BJ (cell line): ENCODE measurements around the gene GPI. TPM values are rescaled to one million over a fixed set of nuclear protein-coding genes. Genes with fewer than 3 reads are reported as not detected.
A peak's percentile ranks its signal among the peaks of the same experiment; 100 is the strongest.

Experiments
- CTCF ChIA-PET: fragments of 350-600 bp; formaldehyde crosslinking; extraction: SDS; loops from one replicate; lab custom pipeline; 2021; ENCODE audit warnings: antibody characterized with exemption, inconsistent platforms; lab: Yijun Ruan, JAX
- POLR2A ChIA-PET: fragments of 300-600 bp; sonication (Branson Sonifier 250); formaldehyde crosslinking; extraction: SDS; loops from one replicate; lab custom pipeline; 2021; ENCODE audit warnings: antibody characterized with exemption; lab: Charles Lee
- DNase-seq: peaks from one replicate; pipeline ENCODE4 v3.0.0-alpha.2; 2011; ENCODE audit warnings: low read depth
- H3K27me3 ChIP-seq: 2 replicates; pipeline ENCODE4 v1.6.0; 2011; ENCODE audit warnings: low read length; ENCODE audit not compliant: control insufficient read depth, insufficient read depth
- H3K36me3 ChIP-seq: 2 replicates; pipeline ENCODE4 v1.5.1; 2011; ENCODE audit warnings: low read length; ENCODE audit not compliant: control insufficient read depth, insufficient read depth
- H3K4me3 ChIP-seq: 2 replicates; pipeline ENCODE4 v1.5.1; 2011; ENCODE audit warnings: low read depth, mild to moderate bottlenecking, control low read depth, low read length
- polyA minus RNA-seq: library from RNA; depleted of rRNA, polyadenylated mRNA; stranded (reverse); fragments of >200 nt; gene quantifications from 2 replicates; pipeline ENCODE4 v1.2.3, GENCODE V29; 2011; rRNA and poly(A)+ RNA removed
- polyA plus RNA-seq: library from polyadenylated mRNA; depleted of rRNA; stranded (reverse); fragments of >200 nt; gene quantifications from 2 replicates; pipeline ENCODE4 v1.2.3, GENCODE V29; 2011; rRNA removed
- TF ChIP-seq, protein P1 (sequence below): IDR thresholded peaks from 2 replicates; pipeline ENCODE4 v1.5.1; 2011; ENCODE audit warnings: low read depth, mild to moderate bottlenecking, control low read depth, inconsistent platforms, low read length, moderate library complexity; ENCODE audit not compliant: insufficient read depth

Gene GPI
- 159 and 262 TPM in 2 replicates for polyA plus RNA-seq
- polyA minus RNA-seq = 241 and 253 TPM in 2 replicates

DNA sequence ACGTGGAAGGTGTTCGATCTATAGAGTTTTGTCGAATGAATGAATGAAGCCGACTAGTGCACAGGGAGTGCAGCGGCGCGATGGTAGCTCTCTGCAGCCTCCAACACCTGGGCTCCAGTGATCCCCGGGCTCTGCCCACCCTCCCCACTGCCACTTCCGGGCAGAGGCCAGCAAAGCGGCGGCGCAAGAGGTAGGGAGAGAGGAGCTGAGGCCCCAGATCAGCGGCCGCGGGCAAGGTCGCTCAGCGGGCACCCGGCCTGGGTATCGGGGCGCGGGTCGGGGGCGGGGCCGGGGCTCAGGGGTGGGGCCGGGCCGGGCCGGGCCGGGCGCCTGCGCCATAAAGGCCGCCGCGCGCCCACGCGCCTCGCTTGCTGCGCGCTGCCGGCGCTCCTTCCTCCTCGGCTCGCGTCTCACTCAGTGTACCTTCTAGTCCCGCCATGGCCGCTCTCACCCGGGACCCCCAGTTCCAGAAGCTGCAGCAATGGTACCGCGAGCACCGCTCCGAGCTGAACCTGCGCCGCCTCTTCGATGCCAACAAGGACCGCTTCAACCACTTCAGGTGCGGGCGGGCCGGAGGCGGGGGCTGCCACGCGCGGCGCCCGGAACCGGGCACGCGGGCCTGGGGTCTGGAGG is at the start of gene GPI:
Gene GPI (plus strand): TSS at position 367 of the 633 bp plus-strand sequence. CDS start 71 bp downstream, at position 438.
- no peak for DNase-seq
- H3K27me3 ChIP-seq = no peaks in the 10 kb centered on the region
- POLR2A ChIA-PET = interaction anchor here (0.7 kb wide), 1 partner anchor 19 kb away, joined by 4 read pairs; no protein-coding TSS in a partner anchor
- peaks cover 21% of the 10 kb centered on the region for H3K36me3 ChIP-seq
- TF ChIP-seq, protein P1, sequence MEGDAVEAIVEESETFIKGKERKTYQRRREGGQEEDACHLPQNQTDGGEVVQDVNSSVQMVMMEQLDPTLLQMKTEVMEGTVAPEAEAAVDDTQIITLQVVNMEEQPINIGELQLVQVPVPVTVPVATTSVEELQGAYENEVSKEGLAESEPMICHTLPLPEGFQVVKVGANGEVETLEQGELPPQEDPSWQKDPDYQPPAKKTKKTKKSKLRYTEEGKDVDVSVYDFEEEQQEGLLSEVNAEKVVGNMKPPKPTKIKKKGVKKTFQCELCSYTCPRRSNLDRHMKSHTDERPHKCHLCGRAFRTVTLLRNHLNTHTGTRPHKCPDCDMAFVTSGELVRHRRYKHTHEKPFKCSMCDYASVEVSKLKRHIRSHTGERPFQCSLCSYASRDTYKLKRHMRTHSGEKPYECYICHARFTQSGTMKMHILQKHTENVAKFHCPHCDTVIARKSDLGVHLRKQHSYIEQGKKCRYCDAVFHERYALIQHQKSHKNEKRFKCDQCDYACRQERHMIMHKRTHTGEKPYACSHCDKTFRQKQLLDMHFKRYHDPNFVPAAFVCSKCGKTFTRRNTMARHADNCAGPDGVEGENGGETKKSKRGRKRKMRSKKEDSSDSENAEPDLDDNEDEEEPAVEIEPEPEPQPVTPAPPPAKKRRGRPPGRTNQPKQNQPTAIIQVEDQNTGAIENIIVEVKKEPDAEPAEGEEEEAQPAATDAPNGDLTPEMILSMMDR = no peak
- peak within 1 kb of the TSS; percentile 83 for H3K4me3 ChIP-seq
- CTCF ChIA-PET = interaction anchor here (0.6 to 1.1 kb wide), 2 partner anchors 19 to 26 kb away, joined by 3 to 5 read pairs; no protein-coding TSS in a partner anchor

DNA sequence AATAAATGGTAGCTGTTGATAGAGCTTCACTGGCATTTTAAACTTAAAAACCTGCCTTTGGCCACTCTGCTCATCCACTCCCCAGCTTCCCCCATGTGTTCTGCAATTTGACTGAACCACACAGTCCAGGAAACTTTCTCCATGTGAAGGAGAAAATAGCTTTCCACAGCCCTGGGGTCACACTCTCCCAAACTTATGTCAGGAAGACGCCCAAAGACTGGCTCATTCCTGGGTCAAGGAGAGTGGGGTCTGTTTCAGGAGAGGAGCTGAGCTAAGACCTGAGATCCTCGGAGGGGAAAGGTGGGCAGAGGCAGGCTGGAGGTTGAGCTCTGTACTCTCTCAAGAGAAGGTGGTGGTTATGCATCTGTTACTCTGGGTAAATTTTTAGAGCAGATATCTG is 48.7 kb upstream of the GPI start:
- DNase-seq = no peak
- TF ChIP-seq, protein P1 = no peak
- ChIA-PET POLR2A (interaction anchor here (0.6 kb wide), 1 partner anchor 519 kb away, joined by 4 read pairs; no protein-coding TSS in a partner anchor), CTCF (interaction anchor here (1.0 to 1.6 kb wide), 3 partner anchors 11 to 37 kb away, joined by 3 to 6 read pairs (median 4); no protein-coding TSS in a partner anchor)
- Histone ChIP-seq H3K36me3 (no peaks in the 10 kb centered on the region; the same call in 1 of the 2 replicates), H3K4me3 (no peak overlapping the region), H3K27me3 (no peaks in the 10 kb centered on the region)

DNA sequence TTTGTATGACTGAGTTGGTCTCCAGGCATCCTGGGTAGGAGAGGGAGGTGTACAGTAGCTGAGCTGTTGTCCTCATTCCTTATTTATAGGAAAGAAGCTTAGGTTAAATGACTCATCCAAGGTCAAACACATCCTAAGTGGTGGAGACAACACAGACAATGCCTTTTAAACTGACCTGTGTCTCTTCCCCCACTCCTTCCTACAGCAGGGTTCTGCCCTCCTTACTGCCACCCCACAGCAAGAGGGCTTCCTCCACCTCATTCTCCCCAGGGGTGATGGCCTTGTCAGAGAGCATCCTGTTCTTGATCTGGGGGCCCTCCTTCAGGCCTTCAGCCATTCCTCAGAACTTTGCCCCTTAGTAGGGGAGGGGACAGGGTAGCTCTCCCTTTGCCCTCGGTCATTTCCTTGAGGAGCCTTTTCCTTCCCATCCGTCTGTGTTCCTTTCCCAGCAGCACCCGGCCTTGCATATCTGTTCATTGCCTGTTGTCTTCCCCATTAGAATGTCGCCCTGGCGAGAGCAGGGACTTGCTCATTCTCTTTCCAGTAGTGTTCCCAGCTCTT is 48.2 kb upstream of the GPI start:
- ChIA-PET POLR2A (no interaction called here), CTCF (interaction anchor here (1.0 to 1.6 kb wide), 3 partner anchors 12 to 37 kb away, joined by 3 to 6 read pairs (median 4); no protein-coding TSS in a partner anchor)
- Histone ChIP-seq H3K36me3 (peaks cover under 1% of the 10 kb centered on the region), H3K4me3 (no peak overlapping the region), H3K27me3 (no peaks in the 10 kb centered on the region)
- TF ChIP-seq, protein P1 = no peak
- DNase-seq = no peak

DNA sequence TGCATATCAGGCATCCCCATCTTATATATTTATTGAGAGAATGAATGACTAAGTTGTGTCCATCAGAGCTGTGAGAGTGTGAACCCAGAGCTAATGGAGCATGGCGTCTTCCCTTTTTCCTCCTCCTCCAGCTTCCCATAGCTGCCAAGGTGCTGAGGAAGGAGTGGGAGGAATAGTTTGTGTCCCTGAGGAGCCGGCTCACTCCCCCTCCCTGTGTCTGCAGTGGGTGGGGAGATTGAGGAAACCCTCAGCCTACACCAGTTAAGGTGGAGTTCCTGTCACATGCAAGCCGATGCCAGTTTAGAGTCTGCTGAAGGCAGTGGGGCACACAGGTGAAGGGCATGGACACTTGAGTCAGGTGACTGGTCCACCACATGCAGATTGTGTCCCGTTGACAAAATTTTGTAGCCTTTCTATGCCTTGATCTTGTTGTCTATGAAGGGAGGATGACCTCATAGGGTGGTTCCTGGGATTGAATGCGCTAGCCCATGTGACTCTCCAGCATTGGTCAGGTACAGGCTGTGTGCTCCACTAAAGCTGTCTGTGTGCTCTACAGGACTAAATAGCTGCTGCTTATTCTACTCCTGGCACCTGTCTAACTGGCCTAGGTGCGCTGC is 47.6 kb upstream of the GPI start:
- ChIA-PET CTCF (no interaction called here), POLR2A (no interaction called here)
- Histone ChIP-seq H3K4me3 (no peak overlapping the region), H3K27me3 (no peaks in the 10 kb centered on the region), H3K36me3 (peaks cover 1% of the 10 kb centered on the region)
- TF ChIP-seq, protein P1 = no peak
- no peak for DNase-seq

DNA sequence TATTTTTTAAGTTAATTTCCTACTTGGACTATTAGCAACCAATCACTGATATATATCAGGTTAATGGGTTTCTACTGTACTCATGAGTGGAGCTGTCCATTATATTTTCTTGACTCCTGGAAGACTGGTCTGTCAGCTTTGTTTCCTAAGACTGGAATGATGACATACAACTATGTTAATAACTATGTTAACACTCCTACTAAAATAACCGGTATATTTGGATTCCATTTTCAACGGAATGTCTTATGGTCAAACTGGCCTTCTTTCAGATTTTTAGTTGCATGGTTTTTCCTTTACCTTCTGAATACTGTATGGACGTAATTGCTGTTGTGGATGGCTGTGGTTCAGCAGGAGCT is 45.8 kb upstream of the GPI start:
- H3K4me3 ChIP-seq = no peak overlapping the region
- no peak for DNase-seq
- POLR2A ChIA-PET = interaction anchor here (0.5 kb wide), 1 partner anchor 16 kb away, joined by 5 read pairs; no protein-coding TSS in a partner anchor
- peaks cover 6% of the 10 kb centered on the region for H3K36me3 ChIP-seq
- CTCF ChIA-PET = interaction anchor here (1.0 to 1.2 kb wide), 2 partner anchors 19 to 125 kb away, joined by 3 read pairs; no protein-coding TSS in a partner anchor
- no peaks in the 10 kb centered on the region for H3K27me3 ChIP-seq
- TF ChIP-seq, protein P1 = no peak
